ENCODE data around the gene VPS37B.

- TF ChIP-seq CTCF (IDR thresholded peaks at IDR 0.05): no peak
- TF ChIP-seq POLR2A (IDR thresholded peaks at IDR 0.05): no peak
Observed at GRCh38 chr12:122848471-122849351, 47.2 kb downstream of the VPS37B start.
